Uterus (tissue), 4 donors: ENCODE results near the gene PRR5L. TPM values are rescaled to one million over a fixed set of nuclear protein-coding genes. Genes with fewer than 3 reads are reported as not detected.

ENCODE experiments used
- DNase-seq, 2 donors: peaks; one replicate each; pipeline ENCODE4 v3.0.0-alpha.2; 2019 to 2020
- H3K27ac ChIP-seq, 2 donors: fragments of 200-600 bp; sonication (generic); 1 replicate in 1 of 2; 2 replicates in 1 of 2; pipeline ENCODE4 v1.5.1; 2016 to 2018
- H3K27me3 ChIP-seq, 2 donors: fragments of 200-600 bp; sonication (generic); one replicate each; pipeline ENCODE4 v1.5.1; 2018 to 2019; ENCODE audit warnings: control low read depth in 1 of 2
- H3K36me3 ChIP-seq, 2 donors: fragments of 200-600 bp; sonication (generic); one replicate each; pipeline ENCODE4 v1.5.1; 2019; ENCODE audit warnings: control low read depth in 1 of 2
- H3K4me1 ChIP-seq, 2 donors: fragments of 200-600 bp; sonication (generic); one replicate each; pipeline ENCODE4 v1.5.1; 2018 to 2019; ENCODE audit warnings: control low read depth in 1 of 2
- H3K4me3 ChIP-seq, 2 donors: fragments of 200-600 bp; sonication (generic); 1 replicate in 1 of 2; 2 replicates in 1 of 2; pipeline ENCODE4 v1.5.1; 2018 to 2019; ENCODE audit warnings: mild to moderate bottlenecking in 1 of 2
- H3K9me3 ChIP-seq, 2 donors: fragments of 200-600 bp; sonication (generic); one replicate each; pipeline ENCODE4 v1.5.1; 2019; ENCODE audit warnings: control low read depth in 1 of 2
- POLR2A ChIP-seq, 2 donors: fragments of 450-650 bp; IDR thresholded peaks; one replicate each; pipeline ENCODE4 v1.6.1; 2016; ENCODE audit warnings: antibody characterized with exemption in 2 of 2, mild to moderate bottlenecking in 1 of 2, moderate library complexity in 1 of 2
- intact Hi-C: fragments of 100-400 bp; cut with DNase I; formaldehyde crosslinking; loops from one replicate; pipeline ENCODE4 v1.15.1; 2023; ENCODE audit warnings: low total_unique reads
- total RNA-seq, 4 donors: library from RNA; depleted of rRNA in 3 of 4; stranded (reverse); fragments of >200 nt in 3 of 4; gene quantifications; one replicate each; pipeline versions ENCODE4 v1.1.0 to v1.2.4, GENCODE V29; 2014 to 2023
- TF ChIP-seq, protein P1 (sequence below), 4 experiments: fragments of 200-600 bp in 2 of 4; fragments of 450-650 bp in 2 of 4; sonication (generic) in 2 of 4; IDR thresholded peaks; one replicate each; pipeline ENCODE4 v1.5.1; 2016 to 2019; ENCODE audit warnings: antibody characterized with exemption in 4 of 4, mild to moderate bottlenecking in 2 of 4, moderate library complexity in 1 of 4
- donor health status: DM: yes; HTN: yes; CAD: no.

Gene PRR5L
- total RNA-seq, 4 donors from 2014 or later, result 7.7 to 62.1 (median 27.8) TPM

DNA sequence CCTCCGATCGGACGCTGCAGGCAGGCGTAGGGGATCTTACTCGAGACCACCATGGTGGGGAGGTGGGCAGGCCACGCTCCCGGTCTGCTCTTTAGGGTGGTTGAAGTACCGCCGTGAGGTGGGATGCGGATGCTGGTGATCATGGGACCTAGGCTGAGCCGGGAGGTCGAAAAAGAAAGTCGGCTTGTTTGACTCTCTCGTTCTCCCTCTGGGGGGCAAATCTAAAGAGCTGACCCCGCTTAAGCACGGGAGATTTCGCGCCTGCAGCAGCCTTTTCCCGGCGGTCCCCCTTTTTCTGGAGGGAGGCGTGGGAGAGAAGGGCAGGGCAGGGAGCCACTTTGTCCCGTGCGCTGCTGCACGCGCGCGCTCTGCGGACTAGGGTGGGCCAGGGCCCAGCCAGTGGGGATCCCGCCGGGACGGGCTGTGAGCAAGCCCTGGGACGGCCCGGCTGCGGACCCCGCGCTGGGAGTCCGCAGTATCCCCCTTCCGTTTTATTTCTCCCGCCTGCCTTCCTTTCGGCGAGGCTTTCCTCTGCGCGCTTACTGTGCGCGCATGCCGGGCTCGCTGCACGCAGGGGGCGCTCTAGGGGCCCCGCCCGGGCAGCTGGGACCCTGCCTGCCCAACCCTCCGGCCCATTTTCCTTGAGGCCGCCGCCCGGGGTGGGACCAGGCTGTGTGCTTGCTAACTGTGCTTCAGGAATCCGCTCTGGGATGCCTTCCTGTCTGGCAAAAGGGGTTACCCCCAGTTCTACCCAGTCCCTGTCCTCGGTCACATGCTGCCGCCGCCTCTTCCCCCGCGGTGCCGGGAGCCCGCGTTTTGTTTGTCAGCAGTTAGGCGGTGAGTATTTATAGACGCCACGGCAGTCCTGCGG, 81.0 kb downstream of the PRR5L start:
- intact Hi-C loops, result no loop called here
- no peaks in the 10 kb centered on the region for H3K9me3 ChIP-seq
- peaks cover 0 to 7% of the 10 kb centered on the region in 2 donors for H3K4me1 ChIP-seq
- H3K27ac ChIP-seq, result peak overlapping the region; percentile 50 to 68
- no peaks in the 10 kb centered on the region for H3K36me3 ChIP-seq
- peak overlapping the region; percentile 36 to 50 for H3K4me3 ChIP-seq
- DNase-seq, result peak in 1 of 2 donors; percentile 31
- TF ChIP-seq, protein P1, sequence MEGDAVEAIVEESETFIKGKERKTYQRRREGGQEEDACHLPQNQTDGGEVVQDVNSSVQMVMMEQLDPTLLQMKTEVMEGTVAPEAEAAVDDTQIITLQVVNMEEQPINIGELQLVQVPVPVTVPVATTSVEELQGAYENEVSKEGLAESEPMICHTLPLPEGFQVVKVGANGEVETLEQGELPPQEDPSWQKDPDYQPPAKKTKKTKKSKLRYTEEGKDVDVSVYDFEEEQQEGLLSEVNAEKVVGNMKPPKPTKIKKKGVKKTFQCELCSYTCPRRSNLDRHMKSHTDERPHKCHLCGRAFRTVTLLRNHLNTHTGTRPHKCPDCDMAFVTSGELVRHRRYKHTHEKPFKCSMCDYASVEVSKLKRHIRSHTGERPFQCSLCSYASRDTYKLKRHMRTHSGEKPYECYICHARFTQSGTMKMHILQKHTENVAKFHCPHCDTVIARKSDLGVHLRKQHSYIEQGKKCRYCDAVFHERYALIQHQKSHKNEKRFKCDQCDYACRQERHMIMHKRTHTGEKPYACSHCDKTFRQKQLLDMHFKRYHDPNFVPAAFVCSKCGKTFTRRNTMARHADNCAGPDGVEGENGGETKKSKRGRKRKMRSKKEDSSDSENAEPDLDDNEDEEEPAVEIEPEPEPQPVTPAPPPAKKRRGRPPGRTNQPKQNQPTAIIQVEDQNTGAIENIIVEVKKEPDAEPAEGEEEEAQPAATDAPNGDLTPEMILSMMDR (IDR thresholded peaks at IDR 0.05), result peak in 3 of 4 experiments; percentile 36 to 49 (median 42)
- TF ChIP-seq POLR2A (IDR thresholded peaks at IDR 0.05), result no peak
- H3K27me3 ChIP-seq, result peaks cover 0 to 6% of the 10 kb centered on the region in 2 donors

GRCh38 chr11:36377759-36378564, 81.9 kb downstream of the PRR5L start:
- no peaks in the 10 kb centered on the region for H3K9me3 ChIP-seq
- H3K36me3 ChIP-seq, result no peaks in the 10 kb centered on the region
- intact Hi-C loops, result no loop called here
- TF ChIP-seq, protein P1 (IDR thresholded peaks at IDR 0.05), result no peak
- TF ChIP-seq POLR2A (IDR thresholded peaks at IDR 0.05), result no peak
- peaks cover 0 to 6% of the 10 kb centered on the region in 2 donors for H3K27me3 ChIP-seq
- peak overlapping the region; percentile 50 to 68 for H3K27ac ChIP-seq
- H3K4me3 ChIP-seq, result peak overlapping the region; percentile 36 to 50
- H3K4me1 ChIP-seq, result peaks cover 0 to 7% of the 10 kb centered on the region in 2 donors
- no peak for DNase-seq

DNA sequence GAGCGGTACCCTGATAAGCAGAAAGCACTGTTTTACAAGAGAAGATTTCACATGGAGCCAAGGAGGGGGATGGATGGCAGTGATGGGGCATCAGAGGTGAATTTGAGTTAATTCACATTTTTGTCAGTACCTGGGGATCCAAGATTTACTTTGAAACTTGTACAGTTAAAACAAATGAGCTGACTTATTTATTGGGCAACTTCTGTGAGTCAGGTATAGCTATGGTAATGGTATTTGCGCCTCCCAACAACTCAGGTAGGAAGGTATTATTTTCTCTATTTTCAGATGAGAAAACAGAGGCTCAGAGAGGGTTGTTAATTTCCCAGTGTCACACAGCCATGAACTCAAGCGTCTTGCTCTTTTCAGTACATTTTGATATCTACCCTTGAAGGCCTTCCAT, 83.6 kb downstream of the PRR5L start:
- Histone ChIP-seq H3K27me3 (peaks cover 0 to 6% of the 10 kb centered on the region in 2 donors), H3K4me3 (no peak overlapping the region), H3K4me1 (peaks cover 0 to 7% of the 10 kb centered on the region in 2 donors), H3K9me3 (no peaks in the 10 kb centered on the region), H3K27ac (no peak overlapping the region), H3K36me3 (no peaks in the 10 kb centered on the region)
- intact Hi-C loops, result no loop called here
- no peak for DNase-seq
- TF ChIP-seq POLR2A (IDR thresholded peaks at IDR 0.05), result no peak
- TF ChIP-seq, protein P1 (IDR thresholded peaks at IDR 0.05), result no peak

DNA sequence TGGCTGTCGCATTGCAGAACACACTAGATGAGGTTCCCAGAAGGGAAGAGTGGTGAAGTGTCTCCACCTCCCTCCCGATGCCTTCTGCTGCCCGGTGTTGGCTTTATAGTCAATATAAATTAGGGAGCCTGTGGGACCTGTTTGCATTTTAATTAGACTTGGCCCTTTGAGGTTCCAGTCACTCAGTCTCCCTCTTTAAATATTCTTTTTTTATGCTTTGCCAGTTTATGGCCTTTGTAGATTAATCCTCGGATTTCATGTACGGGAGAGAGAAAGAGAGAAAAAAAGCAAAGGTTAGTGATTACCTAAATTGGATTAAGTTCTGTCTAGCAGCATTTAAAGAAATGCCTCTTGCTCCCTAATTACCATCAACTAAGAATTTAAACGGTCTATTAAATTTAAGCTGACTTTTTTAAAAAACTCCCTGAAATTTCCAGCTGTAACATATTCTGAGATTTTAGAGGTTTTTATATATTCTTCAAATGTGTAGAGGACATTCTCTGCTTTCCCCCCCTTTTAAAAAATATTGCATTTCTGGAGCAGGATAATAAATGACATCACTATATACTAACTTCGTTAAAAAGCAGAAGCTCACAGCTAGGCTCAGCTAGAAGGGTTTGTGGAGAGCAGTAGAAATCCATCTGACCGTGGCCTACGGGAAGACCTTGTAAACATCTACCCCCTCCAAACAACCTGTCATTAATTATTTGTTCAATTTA, 84.4 kb downstream of the PRR5L start:
- H3K27me3 ChIP-seq, result peaks cover 0 to 6% of the 10 kb centered on the region in 2 donors
- H3K36me3 ChIP-seq, result no peaks in the 10 kb centered on the region
- no peaks in the 10 kb centered on the region for H3K9me3 ChIP-seq
- TF ChIP-seq, protein P1 (IDR thresholded peaks at IDR 0.05), result no peak
- TF ChIP-seq POLR2A (IDR thresholded peaks at IDR 0.05), result no peak
- intact Hi-C loops, result no loop called here
- H3K4me3 ChIP-seq, result no peak overlapping the region
- peaks cover 0 to 7% of the 10 kb centered on the region in 2 donors for H3K4me1 ChIP-seq
- no peak for DNase-seq
- peak overlapping the region in 1 of 2 donors; percentile 11 for H3K27ac ChIP-seq
